Suprapubic skin (tissue), 4 donors: Measurements from ENCODE around the gene TMEM248.
"Not testable (repeated sequence)": the region's sequence is repeated elsewhere in the genome, so short reads cannot be mapped to it uniquely, and the experiment has no call there.

ENCODE experiments used
- POLR2A ChIP-seq, 2 donors: fragments of 450-650 bp; IDR thresholded peaks; one replicate each; pipeline ENCODE4 v1.6.1; 2017; ENCODE audit warnings: antibody characterized with exemption in 2 of 2, mild to moderate bottlenecking in 2 of 2, moderate library complexity in 2 of 2
- POLR2AphosphoS5 ChIP-seq, 3 donors: sonication (generic); formaldehyde crosslinking; IDR thresholded peaks; one replicate each; pipeline ENCODE4 v1.6.1; 2017; ENCODE audit warnings: antibody characterized with exemption in 3 of 3
- TF ChIP-seq, protein P1 (sequence below), 2 donors: fragments of 200-600 bp in 1 of 2; fragments of 450-650 bp in 1 of 2; sonication (generic) in 1 of 2; IDR thresholded peaks; one replicate each; pipeline ENCODE4 v1.5.1; 2016 to 2019; ENCODE audit warnings: antibody characterized with exemption in 2 of 2, mild to moderate bottlenecking in 1 of 2, moderate library complexity in 1 of 2

- TF ChIP-seq, protein P1, sequence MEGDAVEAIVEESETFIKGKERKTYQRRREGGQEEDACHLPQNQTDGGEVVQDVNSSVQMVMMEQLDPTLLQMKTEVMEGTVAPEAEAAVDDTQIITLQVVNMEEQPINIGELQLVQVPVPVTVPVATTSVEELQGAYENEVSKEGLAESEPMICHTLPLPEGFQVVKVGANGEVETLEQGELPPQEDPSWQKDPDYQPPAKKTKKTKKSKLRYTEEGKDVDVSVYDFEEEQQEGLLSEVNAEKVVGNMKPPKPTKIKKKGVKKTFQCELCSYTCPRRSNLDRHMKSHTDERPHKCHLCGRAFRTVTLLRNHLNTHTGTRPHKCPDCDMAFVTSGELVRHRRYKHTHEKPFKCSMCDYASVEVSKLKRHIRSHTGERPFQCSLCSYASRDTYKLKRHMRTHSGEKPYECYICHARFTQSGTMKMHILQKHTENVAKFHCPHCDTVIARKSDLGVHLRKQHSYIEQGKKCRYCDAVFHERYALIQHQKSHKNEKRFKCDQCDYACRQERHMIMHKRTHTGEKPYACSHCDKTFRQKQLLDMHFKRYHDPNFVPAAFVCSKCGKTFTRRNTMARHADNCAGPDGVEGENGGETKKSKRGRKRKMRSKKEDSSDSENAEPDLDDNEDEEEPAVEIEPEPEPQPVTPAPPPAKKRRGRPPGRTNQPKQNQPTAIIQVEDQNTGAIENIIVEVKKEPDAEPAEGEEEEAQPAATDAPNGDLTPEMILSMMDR (IDR thresholded peaks at IDR 0.05) = not testable (repeated sequence)
- TF ChIP-seq POLR2AphosphoS5, POLR2A (IDR thresholded peaks at IDR 0.05): not testable (repeated sequence)
Observed at GRCh38 chr7:66980336-66980735, 59.3 kb downstream of the TMEM248 start.
